IPS-20b (cell line): ENCODE measurements around the gene ZC3H7A.

Source experiments
- H3K27ac ChIP-seq: one replicate; pipeline ENCODE4 v1.5.1; 2013; ENCODE audit warnings: low read length
- H3K27me3 ChIP-seq: 2 replicates; pipeline ENCODE4 v1.6.1; 2013; ENCODE audit warnings: mild to moderate bottlenecking, low read length, inconsistent platforms; ENCODE audit not compliant: insufficient read depth
- H3K36me3 ChIP-seq: 2 replicates; pipeline ENCODE4 v1.6.1; 2013; ENCODE audit warnings: low read depth, mild to moderate bottlenecking, inconsistent platforms, low read length, moderate library complexity; ENCODE audit not compliant: insufficient read depth
- H3K4me1 ChIP-seq: 2 replicates; pipeline ENCODE4 v1.6.1; 2013; ENCODE audit warnings: mild to moderate bottlenecking, control low read depth, inconsistent platforms, low read length, moderate library complexity; ENCODE audit not compliant: insufficient read depth
- H3K4me3 ChIP-seq: 2 replicates; pipeline ENCODE4 v1.5.1; 2013; ENCODE audit warnings: mild to moderate bottlenecking, low read length, inconsistent platforms
- H3K9ac ChIP-seq: 2 replicates; pipeline ENCODE4 v1.6.1; 2013; ENCODE audit warnings: low read depth, mild to moderate bottlenecking, inconsistent platforms, low read length, moderate library complexity
- H3K9me3 ChIP-seq: 2 replicates; pipeline ENCODE4 v1.6.1; 2013; ENCODE audit warnings: mild to moderate bottlenecking, low read depth, low read length, inconsistent platforms; ENCODE audit not compliant: insufficient read depth

The ZC3H7A gene

DNA sequence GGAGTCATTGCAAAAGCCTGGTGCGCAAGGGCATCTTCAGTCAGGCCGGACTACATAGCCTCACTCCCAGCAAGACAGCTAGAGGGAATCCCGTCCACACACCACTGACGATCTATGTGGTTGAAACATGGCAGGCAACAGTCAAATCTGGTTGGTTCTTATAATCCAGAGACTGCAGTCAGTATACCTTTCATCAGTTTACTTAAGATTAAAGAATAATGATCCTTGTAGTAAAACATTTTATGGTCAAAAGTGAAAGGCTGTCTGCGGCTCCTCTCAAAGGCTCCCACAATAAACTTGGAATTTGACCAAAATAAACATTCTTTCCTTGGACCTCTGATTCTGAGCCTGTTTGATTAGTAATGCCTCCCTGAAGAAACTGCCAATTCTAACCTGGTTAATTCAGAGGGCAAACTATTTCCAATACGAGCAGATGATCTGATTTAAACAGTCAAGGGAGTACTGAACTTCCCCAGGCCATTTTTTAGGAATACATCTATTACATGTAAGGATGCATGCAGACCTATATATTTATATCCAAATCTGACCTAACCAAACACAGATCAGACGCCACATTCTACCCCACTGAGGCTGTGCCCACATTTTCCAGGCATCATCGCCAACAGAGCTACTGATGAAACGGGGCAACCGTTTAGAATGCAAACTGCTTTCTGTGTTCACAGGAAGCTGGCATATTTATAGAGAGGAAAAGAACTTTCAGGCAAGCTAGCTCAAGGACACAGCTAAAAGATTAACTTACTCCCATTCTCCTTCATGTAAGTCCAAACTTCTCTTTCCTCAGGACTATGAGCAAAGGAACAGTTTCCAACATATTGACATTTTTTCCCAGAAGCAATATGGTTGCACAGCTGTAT lies 39.1 kb downstream of the ZC3H7A start:
- no peaks in the 10 kb centered on the region for H3K9me3 ChIP-seq
- no peaks in the 10 kb centered on the region for H3K4me1 ChIP-seq
- no peaks in the 10 kb centered on the region for H3K27me3 ChIP-seq
- no peak overlapping the region for H3K9ac ChIP-seq
- H3K27ac ChIP-seq: no peak overlapping the region
- no peak overlapping the region for H3K4me3 ChIP-seq
- peaks cover 84% of the 10 kb centered on the region for H3K36me3 ChIP-seq

DNA sequence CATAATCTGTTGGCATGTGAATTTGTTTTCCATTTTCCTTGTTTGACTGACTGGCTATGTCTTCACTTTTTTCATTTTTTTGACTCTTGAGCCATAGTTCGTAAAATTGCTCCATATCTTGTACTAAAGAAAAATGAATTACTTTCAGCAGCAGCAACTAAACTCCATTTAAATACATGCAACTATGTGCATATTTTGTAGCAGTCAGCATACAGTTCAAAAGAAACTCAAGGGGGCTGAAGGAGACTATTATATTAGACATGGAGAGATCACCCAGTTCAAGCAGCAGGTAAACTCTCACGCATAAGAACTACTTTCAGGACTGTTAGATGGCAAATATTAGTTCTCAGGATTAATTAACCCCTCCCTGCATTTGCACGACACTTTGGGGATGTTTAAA lies 40.8 kb downstream of the ZC3H7A start:
- no peaks in the 10 kb centered on the region for H3K27me3 ChIP-seq
- H3K4me3 ChIP-seq: no peak overlapping the region
- H3K9me3 ChIP-seq: no peaks in the 10 kb centered on the region
- H3K9ac ChIP-seq: no peak overlapping the region
- no peaks in the 10 kb centered on the region for H3K4me1 ChIP-seq
- H3K27ac ChIP-seq: no peak overlapping the region
- H3K36me3 ChIP-seq: peaks cover 84% of the 10 kb centered on the region

DNA sequence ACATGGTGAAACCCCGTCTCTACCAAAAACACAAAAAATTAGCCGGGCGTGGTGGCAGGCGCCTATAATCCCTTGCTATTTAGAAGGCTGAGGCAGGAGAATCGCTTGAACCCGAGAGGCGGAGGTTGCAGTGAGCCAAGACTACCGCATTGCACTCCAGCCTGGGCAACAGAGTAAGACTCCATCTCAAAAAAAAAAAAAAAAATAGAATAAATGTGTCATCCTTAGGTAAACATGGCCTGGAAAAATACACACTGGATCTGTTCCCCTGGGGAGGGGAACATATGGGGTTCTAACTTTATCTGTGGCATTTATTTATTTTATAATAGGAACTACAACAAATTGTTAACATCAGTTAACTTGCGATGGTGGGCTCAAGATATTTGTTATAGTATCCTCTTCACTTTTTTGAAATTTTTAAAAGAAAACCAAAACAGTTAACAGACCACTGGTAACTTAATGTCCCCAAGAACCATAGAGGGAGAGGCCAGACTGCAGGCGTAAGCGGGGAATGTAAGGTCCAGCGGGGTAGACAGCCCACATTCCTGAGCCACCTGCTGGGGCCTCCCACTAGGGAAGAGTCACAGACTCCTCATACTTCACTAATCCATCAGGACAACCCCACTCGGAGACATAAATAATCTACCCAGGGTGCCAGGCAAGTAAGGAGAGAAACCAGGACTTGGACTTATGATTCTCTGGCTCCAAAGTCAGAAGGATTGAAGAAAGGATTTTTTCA lies 41.9 kb downstream of the ZC3H7A start:
- Histone ChIP-seq H3K36me3 (peaks cover 84% of the 10 kb centered on the region), H3K9ac (no peak overlapping the region), H3K27me3 (no peaks in the 10 kb centered on the region), H3K9me3 (no peaks in the 10 kb centered on the region), H3K4me3 (no peak overlapping the region), H3K27ac (no peak overlapping the region), H3K4me1 (no peaks in the 10 kb centered on the region)

DNA sequence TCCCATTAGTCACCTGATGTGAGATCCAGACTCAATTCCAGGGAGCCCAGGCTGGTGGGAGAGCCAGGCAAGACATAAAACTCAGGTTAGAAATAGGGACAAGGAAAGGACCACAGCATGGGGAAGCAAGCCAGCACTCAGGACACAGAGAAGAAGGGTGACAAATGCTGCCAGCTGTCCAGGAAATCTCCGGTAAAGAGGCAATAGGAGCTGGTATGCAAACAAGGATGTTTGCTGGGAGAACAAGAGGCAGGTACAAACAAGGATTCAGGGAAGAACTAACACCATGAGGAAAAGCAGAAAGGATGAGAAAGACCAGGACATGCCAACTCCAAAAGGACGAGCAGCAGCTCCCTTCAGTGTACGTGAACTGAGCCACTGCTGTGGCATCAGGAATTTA lies 44.2 kb downstream of the ZC3H7A start:
- no peak overlapping the region for H3K27ac ChIP-seq
- H3K36me3 ChIP-seq: peaks cover 70% of the 10 kb centered on the region
- no peak overlapping the region for H3K4me3 ChIP-seq
- H3K27me3 ChIP-seq: no peaks in the 10 kb centered on the region
- H3K9ac ChIP-seq: no peak overlapping the region
- no peaks in the 10 kb centered on the region for H3K9me3 ChIP-seq
- H3K4me1 ChIP-seq: no peaks in the 10 kb centered on the region

DNA sequence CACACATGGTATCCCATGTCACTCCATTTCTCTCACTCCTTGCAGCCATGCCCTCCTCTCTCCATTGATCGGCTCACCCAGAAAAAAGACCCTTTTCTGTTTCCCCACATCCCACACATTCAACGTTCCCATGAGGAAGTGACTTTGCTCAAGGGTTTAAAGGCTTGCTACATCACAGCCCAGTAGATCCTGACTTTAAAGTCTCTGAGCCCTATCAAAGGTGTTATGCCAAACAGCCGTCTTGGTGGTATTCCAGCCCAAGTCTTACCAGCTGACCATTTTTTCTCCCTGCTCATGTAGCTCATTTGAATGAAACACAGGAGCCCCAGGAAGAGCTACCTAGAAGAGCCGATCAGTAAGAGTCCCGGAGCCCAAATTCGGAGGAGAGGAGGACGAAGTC lies 47.0 kb downstream of the ZC3H7A start:
- Histone ChIP-seq H3K4me1 (no peaks in the 10 kb centered on the region), H3K9ac (no peak overlapping the region), H3K9me3 (no peaks in the 10 kb centered on the region), H3K36me3 (peaks cover 46% of the 10 kb centered on the region), H3K4me3 (no peak overlapping the region), H3K27ac (no peak overlapping the region), H3K27me3 (no peaks in the 10 kb centered on the region)

DNA sequence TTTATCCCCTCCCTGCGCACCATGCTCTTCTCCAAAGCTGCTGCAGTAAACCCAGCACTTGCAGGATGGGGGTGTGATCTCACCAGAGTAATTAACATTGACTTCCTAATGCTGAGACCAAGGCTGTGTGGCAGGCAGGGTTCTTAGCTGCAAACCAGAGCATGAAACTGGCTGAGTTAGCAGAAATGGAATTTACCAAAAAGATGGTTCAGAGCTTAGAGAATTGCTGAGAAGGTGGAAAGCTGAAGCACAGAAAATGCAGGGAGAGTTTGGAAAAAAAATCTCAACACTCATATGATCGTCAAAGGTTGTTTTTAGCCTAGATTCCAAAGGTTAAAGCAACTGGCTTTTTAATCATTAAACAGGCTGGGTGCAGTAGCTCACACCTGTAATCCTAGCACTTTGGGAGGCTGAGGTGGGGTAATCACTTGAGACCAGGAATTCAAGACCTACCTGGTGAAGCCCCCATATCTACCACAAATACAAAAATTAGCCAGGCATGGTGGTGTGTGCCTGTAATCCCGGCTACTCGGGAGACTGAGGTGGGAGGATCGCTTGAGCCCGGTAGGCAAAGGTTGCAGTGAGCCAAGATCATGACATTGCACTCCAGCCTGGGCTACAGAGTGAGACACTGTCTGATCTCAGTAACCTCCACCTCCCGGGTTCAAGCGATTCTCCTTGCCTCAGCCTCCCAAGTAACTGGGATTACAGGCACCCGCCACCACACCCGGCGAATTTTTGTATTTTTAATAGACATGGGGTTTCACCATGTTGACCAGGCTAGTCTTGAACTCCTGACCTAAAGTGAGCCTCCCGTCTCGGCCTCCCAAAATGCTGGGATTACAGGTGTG lies 48.4 kb downstream of the ZC3H7A start:
- Histone ChIP-seq H3K27ac (no peak overlapping the region), H3K9ac (no peak overlapping the region), H3K4me3 (no peak overlapping the region), H3K9me3 (no peaks in the 10 kb centered on the region), H3K36me3 (peaks cover 41% of the 10 kb centered on the region), H3K27me3 (no peaks in the 10 kb centered on the region), H3K4me1 (no peaks in the 10 kb centered on the region)

DNA sequence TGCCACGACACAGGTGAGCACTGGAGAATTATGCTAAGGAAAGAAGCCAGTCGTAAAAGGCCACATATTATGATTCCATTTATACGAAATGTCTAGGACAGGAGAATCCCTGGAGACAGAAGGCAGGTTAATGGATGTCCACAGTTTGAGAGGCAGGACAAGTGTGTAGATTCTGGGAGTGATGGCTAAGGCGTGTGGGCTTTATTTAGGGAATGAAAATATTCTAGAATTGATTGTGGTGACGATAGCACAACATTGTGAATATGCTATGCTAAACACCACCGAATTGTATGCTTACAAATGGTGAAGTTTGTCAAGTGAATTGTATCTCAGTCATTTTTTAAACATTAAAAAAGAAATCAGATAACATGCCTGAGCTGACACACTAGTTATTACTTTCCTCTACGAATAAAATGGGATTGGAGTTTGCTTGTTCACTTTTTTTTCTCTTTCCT lies 49.1 kb downstream of the ZC3H7A start:
- Histone ChIP-seq H3K9ac (no peak overlapping the region), H3K36me3 (peaks cover 36% of the 10 kb centered on the region), H3K9me3 (no peaks in the 10 kb centered on the region), H3K27me3 (no peaks in the 10 kb centered on the region), H3K4me1 (no peaks in the 10 kb centered on the region), H3K4me3 (no peak overlapping the region), H3K27ac (no peak overlapping the region)

DNA sequence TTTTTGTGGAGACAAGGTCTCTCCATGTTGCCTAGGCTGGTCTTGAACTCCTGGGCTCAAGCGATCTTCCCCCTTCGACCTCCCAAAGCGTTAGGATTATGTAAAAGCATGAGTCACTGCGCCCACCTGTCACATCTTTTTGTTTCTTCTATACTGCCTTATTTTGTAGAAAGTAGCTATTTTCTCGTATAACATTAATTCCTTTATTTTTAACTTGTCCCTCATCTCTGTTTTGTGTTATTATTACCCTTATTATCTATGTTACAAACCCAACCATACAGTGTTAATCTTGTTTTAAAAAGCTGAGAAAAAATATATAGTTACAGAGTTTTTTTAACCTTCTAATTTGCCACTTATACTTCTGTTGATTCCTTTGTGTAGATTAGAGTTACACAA lies 53.0 kb downstream of the ZC3H7A start:
- Histone ChIP-seq H3K4me1 (peaks cover 3% of the 10 kb centered on the region; the same call in 1 of the 2 replicates), H3K27ac (no peak overlapping the region), H3K4me3 (no peak overlapping the region), H3K9me3 (no peaks in the 10 kb centered on the region), H3K9ac (no peak overlapping the region), H3K36me3 (peaks cover 1% of the 10 kb centered on the region; the same call in 1 of the 2 replicates), H3K27me3 (no peaks in the 10 kb centered on the region)

DNA sequence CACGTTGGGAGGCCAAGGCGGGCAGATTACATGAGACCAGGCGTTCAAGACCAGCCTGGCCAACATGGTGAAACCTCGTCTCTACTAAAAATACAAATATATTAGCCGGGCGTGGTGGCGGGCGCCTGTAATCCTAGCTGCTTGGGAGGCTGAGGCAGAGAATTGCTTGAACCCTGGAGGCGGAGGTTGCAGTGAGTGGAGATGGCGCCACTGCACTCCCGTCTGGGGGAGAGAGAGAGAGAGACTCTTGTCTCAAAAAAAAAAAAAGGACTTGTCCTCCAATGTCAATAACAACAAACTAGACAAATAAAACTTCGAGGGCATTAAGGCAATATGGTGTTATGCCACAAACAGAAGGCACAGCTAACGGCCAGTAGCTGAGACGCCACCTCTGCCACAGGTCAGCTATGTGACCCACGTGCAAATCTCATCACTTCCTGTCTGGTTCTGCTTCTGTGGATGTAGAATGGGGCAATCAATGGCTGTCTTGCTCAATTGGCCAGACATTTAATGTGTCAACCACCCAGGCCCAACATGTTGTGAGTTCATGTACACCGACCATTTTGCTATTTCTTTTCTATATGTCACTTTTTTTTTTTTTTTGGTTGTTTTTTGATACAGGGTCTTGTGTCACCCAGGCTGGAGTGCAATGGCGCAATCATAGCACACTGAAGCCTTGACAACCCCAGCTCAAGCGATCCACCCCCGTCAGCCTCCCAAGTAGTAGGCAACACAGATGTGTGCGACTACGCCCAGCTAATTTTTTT lies 53.6 kb downstream of the ZC3H7A start:
- H3K9me3 ChIP-seq: no peaks in the 10 kb centered on the region
- H3K4me1 ChIP-seq: peaks cover 3% of the 10 kb centered on the region; the same call in 1 of the 2 replicates
- peak overlapping the region; percentile 83 for H3K4me3 ChIP-seq
- peak overlapping the region; percentile 74 for H3K9ac ChIP-seq
- H3K27me3 ChIP-seq: no peaks in the 10 kb centered on the region
- H3K27ac ChIP-seq: no peak overlapping the region
- H3K36me3 ChIP-seq: no peaks in the 10 kb centered on the region

DNA sequence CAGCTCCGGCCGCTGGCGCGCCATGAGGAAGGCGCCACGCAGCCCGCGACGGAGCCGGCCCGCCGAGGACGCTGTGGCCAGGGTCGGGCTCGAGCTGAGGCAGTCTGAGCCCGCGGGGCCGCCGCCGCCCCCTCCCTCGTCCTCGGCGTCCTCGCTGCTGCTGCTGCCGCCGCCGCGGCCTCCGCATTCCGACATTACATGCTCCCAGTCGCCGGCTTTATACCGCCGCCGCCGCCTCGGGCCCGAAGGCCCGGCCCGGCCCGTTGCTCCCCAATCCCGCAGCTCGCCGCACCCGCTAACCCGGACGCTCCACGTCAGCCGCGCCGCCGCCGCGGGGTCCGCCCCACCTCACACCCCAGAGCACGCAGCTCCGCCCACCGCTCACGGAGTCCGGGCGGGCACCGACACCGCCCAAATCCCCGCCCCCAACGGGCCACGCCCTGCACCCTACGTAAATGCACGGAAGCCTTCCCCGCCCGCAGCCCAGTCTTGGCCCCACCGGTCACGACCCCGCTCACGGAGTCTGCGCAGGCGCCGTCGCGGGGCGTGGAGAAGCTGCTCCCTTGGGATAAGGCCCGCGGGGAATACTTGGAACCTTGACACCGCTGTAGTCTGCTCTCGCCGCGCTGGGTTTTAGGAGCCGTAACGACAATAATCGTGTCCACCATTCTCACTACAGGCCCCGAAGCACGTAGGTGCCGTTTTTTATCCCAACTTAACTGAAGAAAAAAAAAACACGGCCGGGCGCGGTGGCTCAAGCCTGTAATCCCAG lies 54.3 kb downstream of the ZC3H7A start, which contains the start of gene TXNDC11:
Gene TXNDC11, minus strand, starts transcription at position 322 of the 772 bp plus-strand sequence. Its CDS starts 127 bp downstream, at position 195.
- Histone ChIP-seq H3K9me3 (no peaks in the 10 kb centered on the region), H3K4me1 (peaks cover 7% of the 10 kb centered on the region; the same call in 1 of the 2 replicates), H3K27ac (no peak within 1 kb of the TSS), H3K27me3 (no peaks in the 10 kb centered on the region), H3K36me3 (peaks cover 5% of the 10 kb centered on the region; the same call in 1 of the 2 replicates), H3K9ac (peak within 1 kb of the TSS; percentile 74), H3K4me3 (peak within 1 kb of the TSS; percentile 83)
